HFF-Myc (cell line): ENCODE results near the gene SLIT2.

Source experiments
- DNase-seq: peaks from one replicate; pipeline ENCODE4 v3.0.0-alpha.2; 2011; ENCODE audit warnings: low read depth; ENCODE audit errors: extremely low read depth
- H3K4me3 ChIP-seq: replicated peaks from 2 replicates; pipeline ENCODE4 v1.5.1; 2011; ENCODE audit warnings: low read depth, mild to moderate bottlenecking, control low read depth, low read length
- TF ChIP-seq, protein P1 (sequence below): IDR thresholded peaks from 2 replicates; pipeline ENCODE4 v1.5.1; 2012; ENCODE audit warnings: mild to moderate bottlenecking, low read depth, low read length, control low read depth; ENCODE audit errors: missing control alignments

Gene SLIT2

GRCh38 chr4:20273793-20274192 lies 22.1 kb downstream of the SLIT2 start:
- TF ChIP-seq, protein P1, sequence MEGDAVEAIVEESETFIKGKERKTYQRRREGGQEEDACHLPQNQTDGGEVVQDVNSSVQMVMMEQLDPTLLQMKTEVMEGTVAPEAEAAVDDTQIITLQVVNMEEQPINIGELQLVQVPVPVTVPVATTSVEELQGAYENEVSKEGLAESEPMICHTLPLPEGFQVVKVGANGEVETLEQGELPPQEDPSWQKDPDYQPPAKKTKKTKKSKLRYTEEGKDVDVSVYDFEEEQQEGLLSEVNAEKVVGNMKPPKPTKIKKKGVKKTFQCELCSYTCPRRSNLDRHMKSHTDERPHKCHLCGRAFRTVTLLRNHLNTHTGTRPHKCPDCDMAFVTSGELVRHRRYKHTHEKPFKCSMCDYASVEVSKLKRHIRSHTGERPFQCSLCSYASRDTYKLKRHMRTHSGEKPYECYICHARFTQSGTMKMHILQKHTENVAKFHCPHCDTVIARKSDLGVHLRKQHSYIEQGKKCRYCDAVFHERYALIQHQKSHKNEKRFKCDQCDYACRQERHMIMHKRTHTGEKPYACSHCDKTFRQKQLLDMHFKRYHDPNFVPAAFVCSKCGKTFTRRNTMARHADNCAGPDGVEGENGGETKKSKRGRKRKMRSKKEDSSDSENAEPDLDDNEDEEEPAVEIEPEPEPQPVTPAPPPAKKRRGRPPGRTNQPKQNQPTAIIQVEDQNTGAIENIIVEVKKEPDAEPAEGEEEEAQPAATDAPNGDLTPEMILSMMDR = no peak
- no peak overlapping the region for H3K4me3 ChIP-seq
- no peak for DNase-seq

DNA sequence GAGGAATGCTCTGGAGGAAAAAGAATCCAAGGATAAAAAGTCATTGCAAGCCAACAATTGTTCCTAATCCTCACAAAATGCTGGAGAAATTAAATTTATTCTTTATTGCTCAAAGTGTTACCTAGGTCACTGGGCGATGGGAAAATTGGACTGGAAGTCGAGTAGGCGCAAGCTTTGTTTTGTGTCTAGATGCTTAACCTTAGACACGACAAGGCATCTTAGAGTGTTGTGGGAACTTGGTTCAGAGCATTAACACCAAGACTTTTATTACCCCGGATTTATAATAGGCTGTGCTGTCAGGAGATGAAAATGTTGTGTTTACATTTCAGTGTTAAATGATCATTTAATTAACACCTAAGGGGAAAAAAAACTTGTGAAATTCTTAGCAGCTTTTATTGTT lies 25.1 kb downstream of the SLIT2 start:
- DNase-seq = no peak
- TF ChIP-seq, protein P1 = no peak
- no peak overlapping the region for H3K4me3 ChIP-seq

DNA sequence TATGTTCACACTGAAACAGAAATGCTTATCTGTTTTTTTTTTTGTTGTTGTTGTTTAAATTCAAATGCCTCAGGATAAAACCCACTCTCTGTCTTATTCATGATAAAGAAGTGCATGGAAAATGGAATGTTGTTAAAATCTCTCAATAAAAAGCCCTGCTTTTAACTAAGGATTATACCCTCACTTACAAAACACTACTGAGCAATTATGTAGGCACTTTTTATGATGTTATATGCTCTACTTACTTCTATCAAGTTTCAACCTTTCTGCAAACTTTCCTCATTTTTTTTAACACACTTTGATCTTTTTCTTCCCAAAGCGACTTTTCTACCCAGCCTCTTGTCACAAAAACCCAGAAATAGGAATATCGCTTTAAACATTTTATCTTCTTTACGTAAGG lies 26.5 kb downstream of the SLIT2 start:
- H3K4me3 ChIP-seq = no peak overlapping the region
- no peak for DNase-seq
- TF ChIP-seq, protein P1 = no peak

DNA sequence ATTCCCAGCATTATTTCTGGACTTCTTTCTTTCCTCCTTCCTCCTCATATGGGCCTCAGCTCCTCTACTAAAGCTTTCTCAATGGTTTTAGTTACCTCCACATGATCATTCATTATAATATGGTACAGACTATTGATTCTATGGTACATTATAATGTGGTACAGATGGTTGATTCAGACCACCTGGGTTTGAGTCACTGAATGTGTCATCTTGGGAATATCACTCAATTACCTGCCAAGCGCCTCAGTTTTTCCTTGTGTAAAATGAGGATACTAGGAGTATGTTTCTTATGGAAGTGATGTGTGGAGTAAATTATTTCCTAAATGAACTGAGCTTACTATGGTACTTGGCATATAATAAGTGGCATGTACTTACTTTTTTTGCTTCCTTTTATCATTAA lies 27.7 kb downstream of the SLIT2 start:
- TF ChIP-seq, protein P1 = no peak
- DNase-seq = no peak
- H3K4me3 ChIP-seq = no peak overlapping the region

DNA sequence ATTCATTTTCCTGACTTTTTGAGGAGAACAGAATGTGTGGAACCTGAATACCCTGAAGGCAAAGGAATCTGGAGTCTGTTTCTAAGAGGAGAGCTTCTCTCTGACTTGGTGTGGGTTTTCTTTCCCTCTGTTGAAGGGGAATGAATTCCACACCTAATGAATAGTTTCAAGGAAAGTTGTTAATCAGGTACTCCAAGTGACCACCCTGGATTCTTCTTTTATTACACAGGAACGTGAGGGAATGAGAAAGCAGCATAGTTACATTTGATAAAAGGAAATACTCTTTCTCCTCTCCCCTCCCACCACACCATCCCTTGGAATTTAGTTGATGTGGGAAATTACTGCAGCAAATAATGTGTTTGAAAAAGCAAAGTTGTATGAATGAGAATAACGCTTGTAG lies 29.7 kb downstream of the SLIT2 start:
- no peak overlapping the region for H3K4me3 ChIP-seq
- no peak for DNase-seq
- TF ChIP-seq, protein P1 = no peak

GRCh38 chr4:20283039-20283438 lies 31.3 kb downstream of the SLIT2 start:
- no peak overlapping the region for H3K4me3 ChIP-seq
- TF ChIP-seq, protein P1 = no peak
- no peak for DNase-seq

- TF ChIP-seq, protein P1 = no peak
- no peak for DNase-seq
- H3K4me3 ChIP-seq = no peak overlapping the region
Measured at GRCh38 chr4:20284990-20285389, 33.3 kb downstream of the SLIT2 start.
